GM10266 (cell line): ENCODE measurements around the gene HMGB3.

Experiments
- DNase-seq: peaks from one replicate; pipeline ENCODE4 v3.0.0; 2012; ENCODE audit errors: extremely low spot score
- TF ChIP-seq, protein P1 (sequence below): IDR thresholded peaks from 2 replicates; pipeline ENCODE4 v1.5.1; 2012; ENCODE audit warnings: mild to moderate bottlenecking, low read depth; ENCODE audit not compliant: control insufficient read depth, insufficient read depth; ENCODE audit errors: missing control alignments

HMGB3 gene

DNA sequence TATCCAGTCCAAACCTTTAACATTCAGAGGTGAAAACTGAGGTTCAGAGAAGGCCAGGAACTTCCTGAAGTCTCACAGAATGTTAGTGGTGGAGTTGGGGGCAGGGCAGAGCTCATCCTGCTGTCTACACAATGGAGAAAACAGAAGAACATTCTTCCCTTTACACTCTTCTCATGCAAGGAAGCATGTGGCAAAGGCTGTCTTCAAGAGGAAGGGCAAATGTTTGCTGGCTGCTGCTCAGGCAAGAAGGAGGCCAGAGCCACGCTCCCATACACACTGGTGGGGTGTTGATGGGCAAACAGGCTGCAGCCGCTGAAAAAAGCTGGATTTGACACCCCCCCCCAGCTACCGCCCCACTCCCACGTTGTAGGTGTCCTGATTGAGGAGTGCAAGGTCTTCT lies 32.5 kb downstream of the HMGB3 start:
- TF ChIP-seq, protein P1, sequence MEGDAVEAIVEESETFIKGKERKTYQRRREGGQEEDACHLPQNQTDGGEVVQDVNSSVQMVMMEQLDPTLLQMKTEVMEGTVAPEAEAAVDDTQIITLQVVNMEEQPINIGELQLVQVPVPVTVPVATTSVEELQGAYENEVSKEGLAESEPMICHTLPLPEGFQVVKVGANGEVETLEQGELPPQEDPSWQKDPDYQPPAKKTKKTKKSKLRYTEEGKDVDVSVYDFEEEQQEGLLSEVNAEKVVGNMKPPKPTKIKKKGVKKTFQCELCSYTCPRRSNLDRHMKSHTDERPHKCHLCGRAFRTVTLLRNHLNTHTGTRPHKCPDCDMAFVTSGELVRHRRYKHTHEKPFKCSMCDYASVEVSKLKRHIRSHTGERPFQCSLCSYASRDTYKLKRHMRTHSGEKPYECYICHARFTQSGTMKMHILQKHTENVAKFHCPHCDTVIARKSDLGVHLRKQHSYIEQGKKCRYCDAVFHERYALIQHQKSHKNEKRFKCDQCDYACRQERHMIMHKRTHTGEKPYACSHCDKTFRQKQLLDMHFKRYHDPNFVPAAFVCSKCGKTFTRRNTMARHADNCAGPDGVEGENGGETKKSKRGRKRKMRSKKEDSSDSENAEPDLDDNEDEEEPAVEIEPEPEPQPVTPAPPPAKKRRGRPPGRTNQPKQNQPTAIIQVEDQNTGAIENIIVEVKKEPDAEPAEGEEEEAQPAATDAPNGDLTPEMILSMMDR = no peak
- DNase-seq = no peak

- no peak for DNase-seq
- TF ChIP-seq, protein P1 = no peak
These were observed 36.7 kb downstream of the HMGB3 start for GRCh38 chrX:151019856-151020255.

DNA sequence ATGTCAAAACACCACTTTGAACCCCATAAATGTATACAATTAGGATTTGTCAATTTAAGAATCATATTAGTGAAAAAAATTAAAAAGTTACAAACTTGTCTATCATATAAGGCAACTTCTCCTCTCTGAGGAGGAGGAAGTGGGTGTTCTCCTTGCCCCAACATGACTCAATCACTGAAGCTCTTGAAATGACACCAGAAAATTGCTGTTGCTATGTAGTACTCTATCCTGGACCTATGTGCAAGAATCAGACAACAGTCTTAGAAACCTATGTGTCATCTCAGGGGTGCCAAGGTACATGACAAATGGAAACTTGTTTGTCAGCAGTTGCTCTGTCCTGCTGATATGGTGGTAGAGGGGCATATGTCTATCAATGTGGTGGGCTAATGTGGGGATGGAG lies 47.7 kb downstream of the HMGB3 start:
- DNase-seq = no peak
- TF ChIP-seq, protein P1 = no peak

GRCh38 chrX:151031391-151031975 lies 48.3 kb downstream of the HMGB3 start:
- DNase-seq = no peak
- TF ChIP-seq, protein P1 = no peak

DNA sequence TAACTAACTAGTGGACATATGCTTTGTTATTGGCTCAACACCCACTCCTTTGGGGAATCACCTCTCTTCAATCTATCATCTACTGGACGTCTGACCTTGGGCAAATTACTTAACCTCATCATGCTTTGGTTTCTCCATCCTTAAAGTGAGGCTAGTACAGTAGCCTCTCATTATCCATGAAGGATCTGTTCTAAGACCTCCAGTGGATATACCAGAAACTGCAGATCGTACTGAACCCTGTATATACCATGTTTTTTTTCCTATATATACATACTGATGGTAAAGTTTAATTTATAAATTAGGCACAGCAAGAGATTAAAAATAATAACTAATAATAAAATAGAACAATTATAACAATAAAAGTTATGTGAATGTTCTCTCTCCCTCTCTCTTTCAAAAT lies 56.2 kb downstream of the HMGB3 start:
- TF ChIP-seq, protein P1 = no peak
- DNase-seq = no peak
